Right lobe of liver (tissue), 6 donors: Measurements from ENCODE around the gene EMCN. TPM values are rescaled to one million over a fixed set of nuclear protein-coding genes. Genes with fewer than 3 reads are reported as not detected.

Source experiments
- ATAC-seq, 4 donors: fragments of 200-7000 bp; cut with Tn5 transposase; one replicate each; pipeline ENCODE4 v1.9.1; 2020; ENCODE audit warnings: mild to moderate bottlenecking in 4 of 4, moderate library complexity in 4 of 4
- DNase-seq, 3 donors: peaks; one replicate each; pipeline ENCODE4 v3.0.0-alpha.2; 2020
- H3K27ac ChIP-seq, 3 donors: fragments of 200-600 bp; one replicate each; pipeline ENCODE4 v1.8.0; 2022
- H3K27me3 ChIP-seq, 2 donors: fragments of 200-600 bp; one replicate each; pipeline ENCODE4 v1.8.0; 2022
- H3K36me3 ChIP-seq, 4 donors: fragments of 200-600 bp; sonication (generic) in 1 of 4; one replicate each; pipeline versions ENCODE4 v1.5.1 to v1.8.0; 2017 to 2022; ENCODE audit warnings: control low read depth in 1 of 4
- H3K4me1 ChIP-seq, 4 donors: fragments of 200-600 bp; sonication (generic) in 1 of 4; one replicate each; pipeline versions ENCODE4 v1.5.1 to v1.8.0; 2017 to 2022; ENCODE audit warnings: control low read depth in 1 of 4
- H3K4me3 ChIP-seq, 3 donors: fragments of 200-600 bp; one replicate each; pipeline ENCODE4 v1.8.0; 2022
- H3K9me3 ChIP-seq, 4 donors: fragments of 200-600 bp; sonication (generic) in 1 of 4; one replicate each; pipeline versions ENCODE4 v1.5.1 to v1.8.0; 2017 to 2022; ENCODE audit warnings: control low read depth in 1 of 4
- CTCF ChIP-seq, 4 donors: fragments of 200-600 bp in 3 of 4; fragments of 450-650 bp in 1 of 4; IDR thresholded peaks; one replicate each; pipeline versions ENCODE4 v1.5.1 to v1.8.0; 2016 to 2022; ENCODE audit warnings: antibody characterized with exemption in 4 of 4, mild to moderate bottlenecking in 2 of 4
- POLR2A ChIP-seq: fragments of 450-650 bp; IDR thresholded peaks from one replicate; pipeline ENCODE4 v1.6.1; 2017; ENCODE audit warnings: antibody characterized with exemption, mild to moderate bottlenecking
- WGBS: methylation state at CpG from one replicate; pipeline ENCODE4 v1.1.6; 2018; ENCODE audit warnings: low coverage, low lambda C conversion rate; ENCODE audit not compliant: insufficient coverage; ENCODE audit errors: missing lambda C conversion rate; 5-methylcytosine and 5-hydroxymethylcytosine counted together
- intact Hi-C, 2 donors: fragments of 100-400 bp; cut with DNase I; formaldehyde crosslinking; loops; one replicate each; pipeline versions ENCODE4 v1.11.2 to v1.14.1; 2022
- total RNA-seq, 6 experiments: library from RNA; depleted of rRNA in 2 of 6; stranded (reverse); fragments of >200 nt in 2 of 6; fragmentation: NEBNext Ultra II Directional in 3 of 6; extraction: Animal tissue kit (Norgen Biotek cat#: 25700) in 3 of 6; gene quantifications; one replicate each; pipeline versions ENCODE4 v1.1.0 to v1.2.4, GENCODE V29; 2016 to 2023
- donor health status: DM: no; HTN: yes; CAD: no.
- donor health status: DM: no; HTN: no; CAD: no.
- donor health status: DM: no; HTN: no; CAD: no.
- donor health status: DM: no; HTN: yes; CAD: no.
- donor health status: DM: no; HTN: yes; CAD: no.

EMCN gene
- total RNA-seq, 6 experiments from 2014 or later, result 1.9 to 6.8 (median 3.5) TPM

GRCh38 chr4:100511896-100512295, 5.9 kb downstream of the EMCN start:
- Histone ChIP-seq H3K4me1 (no peaks in the 10 kb centered on the region), H3K4me3 (no peak overlapping the region), H3K36me3 (no peaks in the 10 kb centered on the region), H3K9me3 (no peaks in the 10 kb centered on the region), H3K27ac (no peak overlapping the region), H3K27me3 (no peaks in the 10 kb centered on the region)
- DNase-seq (no peak), ATAC-seq (no peak)
- intact Hi-C loops, result no loop called here
- TF ChIP-seq POLR2A (no peak), CTCF (IDR thresholded peaks at IDR 0.05) (no peak)
- 39% methylated on average over 5 of the region's 5 CpGs for WGBS

- no peak for TF ChIP-seq CTCF (IDR thresholded peaks at IDR 0.05)
- no peak for TF ChIP-seq POLR2A
- intact Hi-C loops, result no loop called here
- H3K4me3 ChIP-seq, result no peak overlapping the region
- H3K4me1 ChIP-seq, result no peaks in the 10 kb centered on the region
- no peaks in the 10 kb centered on the region for H3K27me3 ChIP-seq
- no peaks in the 10 kb centered on the region for H3K36me3 ChIP-seq
- DNase-seq (no peak), ATAC-seq (no peak)
- no peaks in the 10 kb centered on the region for H3K9me3 ChIP-seq
- whole genome bisulfite sequencing, result 39% methylated on average over 2 of the region's 2 CpGs
- no peak overlapping the region for H3K27ac ChIP-seq
These were observed 7.3 kb downstream of the EMCN start for GRCh38 chr4:100510551-100510950.

- no peaks in the 10 kb centered on the region for H3K27me3 ChIP-seq
- H3K4me1 ChIP-seq, result no peaks in the 10 kb centered on the region
- TF ChIP-seq CTCF (IDR thresholded peaks at IDR 0.05), result no peak
- no peak for TF ChIP-seq POLR2A
- no peak overlapping the region for H3K4me3 ChIP-seq
- DNase-seq, result no peak
- no peak for ATAC-seq
- intact Hi-C loops, result no loop called here
- no peak overlapping the region for H3K27ac ChIP-seq
- H3K36me3 ChIP-seq, result no peaks in the 10 kb centered on the region
- WGBS, result 56% methylated on average over 3 of the region's 3 CpGs
- H3K9me3 ChIP-seq, result no peaks in the 10 kb centered on the region
These were observed 8.4 kb downstream of the EMCN start for GRCh38 chr4:100509386-100509785.

GRCh38 chr4:100508691-100509090, 9.1 kb downstream of the EMCN start:
- H3K4me3 ChIP-seq, result no peak overlapping the region
- WGBS, result 19% methylated on average over 3 of the region's 3 CpGs
- DNase-seq, result no peak
- TF ChIP-seq CTCF (IDR thresholded peaks at IDR 0.05) (no peak), POLR2A (no peak)
- no peaks in the 10 kb centered on the region for H3K27me3 ChIP-seq
- ATAC-seq, result no peak
- H3K27ac ChIP-seq, result no peak overlapping the region
- intact Hi-C loops, result no loop called here
- H3K4me1 ChIP-seq, result no peaks in the 10 kb centered on the region
- no peaks in the 10 kb centered on the region for H3K9me3 ChIP-seq
- H3K36me3 ChIP-seq, result no peaks in the 10 kb centered on the region
